Lower lobe of right lung (tissue), 2 donors: ENCODE data around the gene DRG2. TPM values are rescaled to one million over a fixed set of nuclear protein-coding genes. Genes with fewer than 3 reads are reported as not detected.

Experiments used
- ATAC-seq, 2 donors: fragments of 200-7000 bp; cut with Tn5 transposase; one replicate each; pipeline ENCODE4 v1.9.1; 2020 to 2022; ENCODE audit warnings: mild to moderate bottlenecking in 2 of 2, moderate library complexity in 2 of 2
- DNase-seq: peaks from one replicate; pipeline ENCODE4 v3.0.0-alpha.2; 2020
- H3K27ac ChIP-seq: fragments of 200-600 bp; one replicate; pipeline ENCODE4 v1.8.0; 2022
- H3K27me3 ChIP-seq: fragments of 200-600 bp; one replicate; pipeline ENCODE4 v1.8.0; 2022; ENCODE audit warnings: low read depth
- H3K36me3 ChIP-seq: fragments of 200-600 bp; one replicate; pipeline ENCODE4 v1.8.0; 2022; ENCODE audit warnings: mild to moderate bottlenecking
- H3K4me1 ChIP-seq: fragments of 200-600 bp; one replicate; pipeline ENCODE4 v1.8.0; 2022
- H3K4me3 ChIP-seq: fragments of 200-600 bp; one replicate; pipeline ENCODE4 v1.8.0; 2022; ENCODE audit warnings: mild to moderate bottlenecking
- H3K9me3 ChIP-seq: fragments of 200-600 bp; one replicate; pipeline ENCODE4 v1.8.0; 2022
- CTCF ChIP-seq: fragments of 200-600 bp; IDR thresholded peaks from one replicate; pipeline ENCODE4 v1.8.0; 2022; ENCODE audit warnings: antibody characterized with exemption, mild to moderate bottlenecking
- intact Hi-C: fragments of 100-400 bp; cut with DNase I; formaldehyde crosslinking; loops from one replicate; pipeline ENCODE4 v1.11.0; 2022
- total RNA-seq: library from RNA; stranded (reverse); fragmentation: NEBNext Ultra II Directional; extraction: Animal tissue kit (Norgen Biotek cat#: 25700); gene quantifications from one replicate; pipeline ENCODE4 v1.2.1, GENCODE V29; 2021
- donor health status: DM: no; HTN: yes; CAD: no; lungs with severe emphysema.

DRG2 gene
- total RNA-seq, 1 donor from 2014 or later, result 29.2 TPM

- no peak overlapping the region for H3K4me3 ChIP-seq
- no peak for TF ChIP-seq CTCF
- H3K9me3 ChIP-seq, result no peaks in the 10 kb centered on the region
- no peak for ATAC-seq
- peaks cover 55% of the 10 kb centered on the region for H3K36me3 ChIP-seq
- H3K4me1 ChIP-seq, result no peaks in the 10 kb centered on the region
- intact Hi-C loops, result no loop called here
- H3K27ac ChIP-seq, result no peak overlapping the region
- H3K27me3 ChIP-seq, result no peaks in the 10 kb centered on the region
- DNase-seq, result no peak
Observed at GRCh38 chr17:18065546-18065945, 22.2 kb upstream of the DRG2 start.

- no peak for ATAC-seq
- H3K27ac ChIP-seq, result no peak overlapping the region
- H3K36me3 ChIP-seq, result peaks cover 42% of the 10 kb centered on the region
- intact Hi-C loops, result no loop called here
- no peaks in the 10 kb centered on the region for H3K27me3 ChIP-seq
- TF ChIP-seq CTCF, result no peak
- H3K4me1 ChIP-seq, result no peaks in the 10 kb centered on the region
- DNase-seq, result no peak
- H3K4me3 ChIP-seq, result no peak overlapping the region
- H3K9me3 ChIP-seq, result no peaks in the 10 kb centered on the region
Observed at GRCh38 chr17:18066866-18067265, 20.9 kb upstream of the DRG2 start.

- intact Hi-C loops, result no loop called here
Observed at GRCh38 chr17:18069101-18069500, 18.6 kb upstream of the DRG2 start.

GRCh38 chr17:18070861-18071340, 16.8 kb upstream of the DRG2 start:
- H3K9me3 ChIP-seq, result no peaks in the 10 kb centered on the region
- H3K27me3 ChIP-seq, result no peaks in the 10 kb centered on the region
- no peaks in the 10 kb centered on the region for H3K4me1 ChIP-seq
- peaks cover 10% of the 10 kb centered on the region for H3K36me3 ChIP-seq
- no peak for ATAC-seq
- TF ChIP-seq CTCF, result no peak
- intact Hi-C loops, result no loop called here
- no peak overlapping the region for H3K4me3 ChIP-seq
- DNase-seq, result no peak
- no peak overlapping the region for H3K27ac ChIP-seq

More at GRCh38 chr17:18069101-18069500, 18.6 kb upstream of the DRG2 start:
- ATAC-seq (no peak), DNase-seq (no peak)
- no peaks in the 10 kb centered on the region for H3K27me3 ChIP-seq
- H3K36me3 ChIP-seq, result peaks cover 28% of the 10 kb centered on the region
- no peaks in the 10 kb centered on the region for H3K4me1 ChIP-seq
- H3K27ac ChIP-seq, result no peak overlapping the region
- H3K4me3 ChIP-seq, result no peak overlapping the region
- TF ChIP-seq CTCF, result no peak
- H3K9me3 ChIP-seq, result no peaks in the 10 kb centered on the region

GRCh38 chr17:18071751-18072150, 16.0 kb upstream of the DRG2 start:
- TF ChIP-seq CTCF, result no peak
- no peak overlapping the region for H3K27ac ChIP-seq
- H3K36me3 ChIP-seq, result peaks cover 4% of the 10 kb centered on the region
- ATAC-seq (no peak), DNase-seq (no peak)
- no peaks in the 10 kb centered on the region for H3K27me3 ChIP-seq
- H3K4me1 ChIP-seq, result no peaks in the 10 kb centered on the region
- H3K9me3 ChIP-seq, result no peaks in the 10 kb centered on the region
- no peak overlapping the region for H3K4me3 ChIP-seq
- intact Hi-C loops, result no loop called here
